Cardiac fibroblast (primary cell): Measurements from ENCODE around the gene FRAS1.

Experiments
- DNase-seq, 2 donors: peaks; one replicate each; pipeline versions ENCODE4 v3.0.0 to v3.0.0-alpha.2; 2010; ENCODE audit warnings: low read depth in 2 of 2
- H3K4me3 ChIP-seq, 2 donors: replicated peaks in 1 of 2; 1 replicate in 1 of 2; 2 replicates in 1 of 2; pipeline ENCODE4 v1.5.1; 2011; ENCODE audit warnings: low read depth in 2 of 2, low read length in 2 of 2, mild to moderate bottlenecking in 2 of 2, moderate library complexity in 1 of 2
- TF ChIP-seq, protein P1 (sequence below): IDR thresholded peaks from one replicate; pipeline ENCODE4 v1.5.1; 2011; ENCODE audit warnings: low read depth, mild to moderate bottlenecking, low read length, inconsistent platforms

Gene FRAS1

DNA sequence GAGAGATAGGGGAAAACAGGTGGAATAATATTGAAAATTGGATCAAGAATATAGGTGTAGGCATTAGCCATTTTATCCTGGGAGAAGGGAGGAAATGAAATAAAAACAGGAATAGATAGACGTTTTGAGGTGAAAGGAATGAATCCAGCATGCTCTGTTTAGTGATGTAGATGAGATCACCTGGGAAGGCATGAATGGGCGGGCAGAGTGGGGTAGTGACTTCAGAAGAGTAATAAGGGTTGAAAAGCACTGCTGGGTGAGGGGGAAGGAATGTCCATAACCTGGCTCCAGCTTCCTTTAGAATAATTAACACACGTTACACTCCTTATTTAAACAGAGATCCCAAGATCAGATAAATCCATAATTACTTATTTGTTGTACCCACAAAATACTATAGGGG, 303.3 kb downstream of the FRAS1 start:
- DNase-seq: no peak
- no peak overlapping the region for H3K4me3 ChIP-seq
- TF ChIP-seq, protein P1, sequence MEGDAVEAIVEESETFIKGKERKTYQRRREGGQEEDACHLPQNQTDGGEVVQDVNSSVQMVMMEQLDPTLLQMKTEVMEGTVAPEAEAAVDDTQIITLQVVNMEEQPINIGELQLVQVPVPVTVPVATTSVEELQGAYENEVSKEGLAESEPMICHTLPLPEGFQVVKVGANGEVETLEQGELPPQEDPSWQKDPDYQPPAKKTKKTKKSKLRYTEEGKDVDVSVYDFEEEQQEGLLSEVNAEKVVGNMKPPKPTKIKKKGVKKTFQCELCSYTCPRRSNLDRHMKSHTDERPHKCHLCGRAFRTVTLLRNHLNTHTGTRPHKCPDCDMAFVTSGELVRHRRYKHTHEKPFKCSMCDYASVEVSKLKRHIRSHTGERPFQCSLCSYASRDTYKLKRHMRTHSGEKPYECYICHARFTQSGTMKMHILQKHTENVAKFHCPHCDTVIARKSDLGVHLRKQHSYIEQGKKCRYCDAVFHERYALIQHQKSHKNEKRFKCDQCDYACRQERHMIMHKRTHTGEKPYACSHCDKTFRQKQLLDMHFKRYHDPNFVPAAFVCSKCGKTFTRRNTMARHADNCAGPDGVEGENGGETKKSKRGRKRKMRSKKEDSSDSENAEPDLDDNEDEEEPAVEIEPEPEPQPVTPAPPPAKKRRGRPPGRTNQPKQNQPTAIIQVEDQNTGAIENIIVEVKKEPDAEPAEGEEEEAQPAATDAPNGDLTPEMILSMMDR: no peak

DNA sequence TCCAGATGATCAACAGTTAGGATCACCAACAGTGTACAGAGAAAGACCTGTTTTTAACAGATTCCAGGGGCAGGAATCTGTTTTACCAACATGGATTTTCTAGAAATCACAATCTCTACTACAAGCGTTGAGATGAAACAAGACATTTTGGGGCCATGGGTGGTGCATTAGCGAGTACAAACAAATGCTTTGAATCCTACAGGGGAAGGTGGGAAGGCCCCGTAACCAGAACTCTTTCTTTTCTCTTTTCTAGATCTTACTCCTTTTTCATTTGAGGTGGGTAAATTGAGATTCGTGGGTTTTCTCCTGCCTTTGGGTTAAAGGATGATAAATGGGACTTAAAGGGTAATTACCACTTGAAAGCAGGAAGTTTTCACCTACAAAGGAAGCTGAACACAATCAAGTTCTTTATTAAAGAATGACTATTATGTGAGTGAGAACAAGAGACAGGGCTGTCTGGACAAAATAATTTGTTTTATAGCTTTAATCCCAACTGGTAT, 304.5 kb downstream of the FRAS1 start:
- H3K4me3 ChIP-seq: no peak overlapping the region
- DNase-seq: no peak
- TF ChIP-seq, protein P1: no peak

DNA sequence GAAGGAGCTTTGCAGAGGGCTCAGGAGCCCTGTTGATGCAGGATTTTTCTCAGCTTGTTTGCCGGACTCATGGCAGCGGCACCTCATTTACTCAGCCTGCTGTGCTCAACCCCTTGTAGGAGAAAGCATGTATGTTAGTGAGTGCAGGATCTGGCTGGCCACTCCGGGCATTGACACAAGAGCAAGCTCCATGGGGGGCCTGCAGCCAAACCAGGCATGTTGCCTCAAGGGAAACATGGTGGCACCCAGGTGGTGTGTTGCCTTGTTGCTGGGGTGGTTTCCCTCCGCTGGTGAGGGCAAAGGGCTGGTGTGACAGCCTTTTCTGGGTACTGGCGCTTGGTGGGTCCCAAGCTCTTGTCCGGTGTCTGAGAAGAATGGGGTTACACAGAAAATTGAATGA, 305.2 kb downstream of the FRAS1 start:
- no peak for DNase-seq
- TF ChIP-seq, protein P1: no peak
- no peak overlapping the region for H3K4me3 ChIP-seq

DNA sequence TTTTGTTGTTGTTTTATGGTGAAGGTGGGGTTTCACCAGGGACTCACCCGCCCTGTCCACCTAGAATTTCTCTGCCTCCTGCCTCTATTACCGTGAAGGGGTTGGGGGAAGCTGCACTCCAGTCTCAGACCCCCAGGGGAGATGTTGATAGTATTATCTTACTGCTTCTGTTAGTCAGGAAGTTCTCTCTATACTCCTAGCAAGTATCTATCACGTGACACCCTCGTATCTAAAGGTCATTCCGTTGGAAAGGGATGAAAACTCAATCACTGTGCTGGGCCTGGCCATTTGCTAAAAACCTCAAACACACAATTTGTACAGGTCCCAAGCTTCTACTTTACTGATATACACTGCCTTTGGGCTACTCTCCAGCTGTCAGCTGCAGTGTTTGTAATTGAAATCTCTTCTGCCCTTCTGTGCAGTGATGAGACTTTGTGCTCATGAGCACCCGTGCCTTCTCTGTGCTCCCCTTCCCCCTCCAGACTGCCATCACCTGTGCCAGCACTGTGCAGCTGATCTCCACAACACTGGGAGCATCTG, 306.0 kb downstream of the FRAS1 start:
- TF ChIP-seq, protein P1: no peak
- no peak for DNase-seq
- H3K4me3 ChIP-seq: no peak overlapping the region

DNA sequence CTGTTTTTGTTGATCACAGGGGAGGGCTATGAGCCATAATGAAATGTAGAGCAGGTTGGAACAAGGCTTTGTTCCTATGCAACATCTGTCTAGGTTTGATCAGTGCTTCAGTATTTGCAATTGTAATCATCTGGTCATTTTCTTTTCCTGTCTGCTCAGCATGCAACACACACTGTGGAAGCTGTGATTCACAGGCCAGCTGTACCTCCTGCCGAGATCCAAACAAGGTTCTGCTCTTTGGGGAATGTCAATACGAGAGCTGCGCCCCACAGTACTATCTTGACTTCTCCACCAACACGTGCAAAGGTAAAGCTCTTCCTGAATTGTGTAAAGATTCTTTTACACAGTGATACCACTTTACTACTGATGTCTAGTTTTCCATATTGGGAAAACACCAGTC, 312.6 kb downstream of the FRAS1 start:
- peak in 1 of 2 donors; percentile 2 for DNase-seq
- no peak overlapping the region for H3K4me3 ChIP-seq

DNA sequence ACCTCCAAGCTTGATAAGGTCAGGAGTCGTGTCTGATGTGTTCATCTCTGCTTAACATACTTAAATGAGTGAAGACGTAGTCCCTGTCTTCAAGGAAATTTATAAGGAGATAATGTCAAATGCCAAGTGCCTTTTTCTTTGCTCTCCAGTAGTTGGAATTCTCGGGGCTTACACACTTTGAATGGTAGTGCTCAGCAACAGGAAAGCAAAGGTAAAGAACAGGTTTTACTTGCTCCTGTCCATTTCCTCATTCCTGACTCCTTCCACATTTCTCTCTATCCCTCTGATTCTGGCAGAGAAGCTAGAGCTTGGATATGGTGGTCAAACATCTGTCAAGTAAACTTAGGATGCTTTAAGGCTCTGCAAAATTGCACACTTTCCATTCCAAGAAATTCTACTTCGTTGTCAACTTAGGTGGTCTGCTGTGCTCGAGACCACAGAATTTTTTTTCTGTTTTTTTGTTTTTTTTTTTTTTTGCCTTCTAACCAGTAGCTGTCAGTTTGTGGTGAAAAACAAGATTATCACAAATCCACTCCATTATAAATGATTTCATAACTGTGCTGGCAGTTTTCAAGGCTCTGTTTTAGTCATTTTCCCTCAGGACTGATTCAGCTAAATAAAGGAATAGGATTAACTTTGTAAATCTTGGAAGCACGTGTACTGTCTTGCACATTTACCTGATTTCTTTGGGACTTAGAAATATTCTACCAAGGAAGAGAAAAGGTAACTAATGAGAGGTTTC, 313.7 kb downstream of the FRAS1 start:
- peak in 1 of 2 donors; percentile 32 for DNase-seq
- TF ChIP-seq, protein P1: no peak
- no peak overlapping the region for H3K4me3 ChIP-seq

More for the DNA sequence above, 312.6 kb downstream of the FRAS1 start:
- TF ChIP-seq, protein P1: no peak
